ENCODE measurements around the gene MINDY4. TPM values are rescaled to one million over a fixed set of nuclear protein-coding genes. Genes with fewer than 3 reads are reported as not detected.
A peak's percentile ranks its signal among the peaks of the same experiment; 100 is the strongest.
"Not testable (repeated sequence)": the region's sequence is repeated elsewhere in the genome, so short reads cannot be mapped to it uniquely, and the experiment has no call there.

Gene MINDY4
- total RNA-seq, 1 donor from 2014 or later, result 0.40 TPM

DNA sequence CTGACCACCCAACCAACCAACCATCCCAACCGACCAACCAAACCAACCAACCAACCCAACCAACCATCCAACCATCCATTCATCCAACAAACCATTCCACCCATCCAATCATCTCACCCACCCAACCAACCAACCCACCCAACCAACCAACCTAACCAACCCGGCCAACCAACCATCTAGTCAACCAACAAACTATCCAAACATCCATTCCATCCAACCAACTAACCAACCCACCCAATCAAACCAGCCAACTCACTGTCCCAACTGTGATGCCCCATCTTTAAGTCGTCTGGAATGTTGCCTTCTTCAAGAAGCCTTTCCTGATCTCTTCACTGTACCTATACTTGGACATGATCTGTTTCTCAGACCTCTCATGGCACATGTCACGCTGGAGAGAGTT, 31.6 kb downstream of the MINDY4 start:
- DNase-seq (ENCODE audit: low read depth in 2 of 2), result no peak

DNA sequence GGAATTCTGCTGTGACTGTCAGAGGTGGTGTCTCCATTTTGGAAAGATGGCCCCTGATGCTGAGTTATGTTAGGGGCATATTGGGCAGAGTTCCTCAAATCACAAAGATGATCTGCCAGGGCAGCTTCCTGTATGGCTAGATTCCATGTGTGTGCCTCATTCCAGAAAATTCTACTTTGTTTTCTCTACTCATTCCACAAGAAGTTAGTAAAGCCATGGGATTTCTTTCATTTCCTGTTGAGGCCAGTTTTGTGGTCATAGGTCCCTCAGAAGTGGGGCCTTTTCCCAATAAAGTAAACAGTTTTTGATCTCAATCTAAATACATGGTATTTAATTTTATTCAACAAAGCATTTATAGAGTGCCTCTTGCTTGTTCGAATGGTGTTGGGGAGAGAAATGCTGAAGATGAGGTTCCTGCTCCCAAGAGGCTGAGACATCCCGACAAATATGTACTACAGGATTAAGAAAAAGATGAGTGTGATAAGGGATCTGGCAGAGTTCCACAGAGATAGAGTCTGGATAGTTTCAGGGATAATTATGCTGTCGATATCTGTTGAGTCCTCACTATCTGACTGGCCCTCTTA, 33.0 kb downstream of the MINDY4 start:
- peak; percentile 39 to 83 for DNase-seq (ENCODE audit: low read depth in 2 of 2)

GRCh38 chr7:30805081-30805691, 34.0 kb downstream of the MINDY4 start:
- DNase-seq (ENCODE audit: low read depth in 2 of 2), result no peak

- no peak for DNase-seq (ENCODE audit: low read depth in 2 of 2)
Observed at GRCh38 chr7:30805931-30806330, 34.7 kb downstream of the MINDY4 start.

GRCh38 chr7:30807477-30807876, 36.3 kb downstream of the MINDY4 start:
- not testable (repeated sequence) for DNase-seq (ENCODE audit: low read depth in 2 of 2)

DNA sequence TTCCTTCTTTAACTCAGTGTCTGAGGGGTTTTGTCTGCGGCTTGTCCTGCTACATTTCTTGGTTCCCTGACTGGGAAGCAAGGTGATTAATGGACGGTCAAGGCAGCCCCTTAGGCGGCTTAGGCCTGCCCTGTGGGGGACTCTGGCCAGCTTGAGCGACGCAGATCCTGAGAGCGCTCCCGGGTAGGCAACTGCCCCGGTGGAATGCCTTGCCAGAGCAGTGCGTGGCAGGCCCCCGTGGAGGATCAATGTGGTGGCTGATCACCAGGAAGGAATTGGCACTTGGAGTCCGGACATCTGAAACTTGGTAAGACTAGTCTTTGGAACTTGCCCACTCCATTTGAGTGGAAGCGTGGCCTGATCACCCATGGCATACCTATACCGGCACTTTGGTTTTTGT, 36.7 kb downstream of the MINDY4 start:
- DNase-seq (ENCODE audit: low read depth in 2 of 2), result not testable (repeated sequence)

GRCh38 chr7:30810986-30811385, 39.8 kb downstream of the MINDY4 start:
- DNase-seq (ENCODE audit: low read depth in 2 of 2), result no peak

GRCh38 chr7:30812676-30813075, 41.5 kb downstream of the MINDY4 start:
- DNase-seq (ENCODE audit: low read depth in 2 of 2), result no peak

DNA sequence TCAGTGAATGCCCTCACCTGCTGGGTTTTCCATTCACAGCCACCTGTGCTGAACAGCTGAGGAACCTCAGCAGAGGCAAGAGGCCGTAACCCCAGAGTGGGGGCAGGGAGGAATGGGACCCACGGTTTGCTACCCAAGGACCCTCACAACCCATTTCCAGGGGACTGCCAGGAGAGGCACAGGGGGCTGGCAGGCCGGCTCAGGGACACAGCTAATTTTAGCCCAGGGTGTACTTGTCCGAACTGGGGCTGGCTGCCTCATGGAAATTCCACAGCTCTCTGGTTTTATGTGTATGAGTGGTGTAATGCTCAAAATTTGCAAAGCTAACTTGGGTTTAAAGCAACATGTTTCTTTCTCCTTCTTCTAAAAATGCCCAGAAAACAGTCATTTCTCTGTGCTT, 42.2 kb downstream of the MINDY4 start:
- DNase-seq (ENCODE audit: low read depth in 2 of 2), result no peak

DNA sequence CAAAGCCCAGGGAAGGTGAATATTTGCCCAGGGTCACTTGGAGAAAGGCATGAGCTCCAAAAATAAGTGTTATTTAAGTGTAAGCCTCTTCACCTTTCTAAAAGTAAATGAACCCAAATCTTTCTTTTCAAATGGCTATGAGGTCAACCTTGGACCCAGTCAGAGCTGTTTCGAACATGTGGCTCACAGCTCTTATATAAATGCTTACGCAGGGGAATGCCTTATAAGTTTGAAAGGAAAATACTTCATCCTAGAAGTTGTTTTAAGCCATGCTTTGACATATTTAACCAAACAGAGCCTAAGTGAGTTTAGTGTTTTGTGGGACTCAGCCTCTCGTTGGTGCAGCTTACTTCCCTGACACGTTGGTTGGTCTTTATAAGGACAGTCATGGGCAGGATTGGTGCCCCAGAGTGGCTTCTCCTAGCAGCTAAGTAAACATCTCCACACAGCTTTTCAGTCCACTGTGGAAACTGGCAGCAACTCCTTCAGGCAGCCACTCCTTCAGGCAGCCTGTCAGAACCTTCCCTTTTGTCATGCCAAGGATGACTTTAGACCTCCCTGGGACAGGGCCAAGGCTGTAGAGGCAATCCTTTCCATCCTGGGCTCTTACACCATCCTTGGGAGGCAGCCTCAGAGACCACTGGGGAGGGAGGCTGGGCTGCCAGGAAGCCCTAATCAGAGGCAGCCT, 43.6 kb downstream of the MINDY4 start:
- DNase-seq (ENCODE audit: low read depth in 2 of 2), result no peak

- no peak for DNase-seq (ENCODE audit: low read depth in 2 of 2)
Observed at GRCh38 chr7:30815388-30815854, 44.2 kb downstream of the MINDY4 start.

DNA sequence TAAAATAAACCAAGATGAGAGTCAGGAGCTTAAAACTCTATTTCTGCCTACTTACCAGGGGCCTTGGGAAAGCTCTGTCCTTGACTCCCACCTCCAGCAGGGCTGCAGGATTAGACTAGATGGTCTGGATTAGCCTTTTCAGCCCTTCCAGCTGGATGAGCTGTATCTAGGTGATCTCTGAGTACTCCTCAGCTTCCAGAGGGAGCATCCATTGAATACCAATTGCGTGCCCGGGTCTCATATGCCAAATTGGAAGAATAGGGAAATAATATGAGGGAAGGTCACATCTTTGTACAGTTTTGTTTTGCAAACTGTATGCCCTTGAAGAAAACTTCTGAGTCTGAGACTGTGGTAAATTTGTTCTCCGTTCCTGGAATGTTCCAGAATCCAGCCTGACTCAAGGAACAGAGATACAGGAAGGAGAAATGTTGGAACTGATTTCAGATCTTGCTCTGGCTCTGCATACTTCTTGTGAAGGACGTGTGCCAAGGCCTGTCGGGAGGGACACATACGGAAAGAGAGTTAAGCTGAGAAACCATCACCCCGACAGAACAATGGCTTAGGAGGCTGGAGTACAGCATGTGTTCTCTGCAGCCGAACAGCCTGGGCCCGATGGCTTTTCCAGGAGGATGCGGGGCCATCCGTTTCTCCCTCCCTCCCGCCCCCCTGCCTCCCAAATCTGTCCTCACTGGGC, 44.9 kb downstream of the MINDY4 start:
- peak in 1 of 2 donors; percentile 40 for DNase-seq (ENCODE audit: low read depth in 2 of 2)

GRCh38 chr7:30816645-30817370, 45.6 kb downstream of the MINDY4 start:
- DNase-seq (ENCODE audit: low read depth in 2 of 2), result peak in 1 of 2 donors; percentile 32

DNA sequence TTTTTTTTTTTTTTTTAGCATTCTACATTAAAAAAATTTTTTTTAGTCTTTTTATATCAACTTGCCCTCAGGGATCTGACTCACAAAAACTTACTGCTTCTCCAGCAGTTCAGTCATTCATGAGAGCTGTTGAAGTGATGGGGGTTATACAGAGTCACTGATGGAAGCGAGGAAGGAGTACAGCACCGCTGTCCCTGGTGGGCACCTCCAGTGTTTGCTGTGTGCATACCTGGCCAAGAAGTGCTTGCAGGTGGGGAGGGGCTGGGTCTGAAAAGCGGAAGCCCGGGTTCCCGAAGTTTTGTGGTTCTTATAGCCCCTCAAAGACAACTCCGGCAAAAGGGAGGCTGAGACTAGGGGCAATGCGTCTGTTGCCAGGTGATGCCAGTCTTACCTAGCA, 46.2 kb downstream of the MINDY4 start:
- no peak for DNase-seq (ENCODE audit: low read depth in 2 of 2)

DNA sequence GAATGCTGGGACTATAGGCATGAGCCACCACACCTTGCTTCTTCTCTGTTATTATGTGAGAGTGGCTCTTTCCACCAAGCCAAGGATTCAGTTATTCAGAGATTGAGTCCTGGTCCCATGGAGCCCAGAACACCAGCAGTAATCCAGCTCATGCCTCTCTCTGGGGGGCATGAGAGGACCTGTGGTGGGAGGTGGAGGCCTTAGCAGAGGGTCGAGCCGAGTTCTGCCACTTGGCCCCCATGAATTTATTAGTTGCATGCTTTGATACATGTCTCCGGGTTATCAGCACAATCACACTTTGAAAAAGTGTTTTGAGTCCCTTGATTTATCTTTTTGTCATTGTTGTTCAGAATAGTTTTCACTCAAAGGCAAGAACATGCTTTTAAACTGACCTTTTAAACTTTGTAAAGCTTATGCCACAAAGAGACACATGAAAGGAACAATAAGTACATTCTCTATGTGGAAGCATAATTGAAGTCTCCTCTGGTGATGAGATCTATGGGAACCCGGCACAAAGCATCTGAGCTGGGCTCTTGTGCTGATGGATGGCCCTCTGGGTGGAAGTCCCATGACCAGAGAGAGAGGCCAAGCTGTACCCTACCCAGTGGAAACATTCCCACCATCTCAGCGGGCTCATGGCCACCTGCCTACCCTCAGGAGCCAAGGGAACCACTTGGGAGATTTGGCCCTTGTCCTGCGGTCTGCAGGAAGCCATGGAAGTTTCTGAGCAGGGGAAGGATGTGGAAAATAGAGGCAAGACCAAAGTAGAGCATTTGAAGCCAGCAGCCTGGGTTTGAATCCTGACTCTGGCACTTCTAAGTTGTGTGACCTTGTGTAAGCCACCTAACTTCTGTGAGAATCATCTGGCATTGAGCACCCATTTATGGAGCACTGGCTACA, 53.9 kb downstream of the MINDY4 start:
- DNase-seq (ENCODE audit: low read depth in 2 of 2), result no peak

DNA sequence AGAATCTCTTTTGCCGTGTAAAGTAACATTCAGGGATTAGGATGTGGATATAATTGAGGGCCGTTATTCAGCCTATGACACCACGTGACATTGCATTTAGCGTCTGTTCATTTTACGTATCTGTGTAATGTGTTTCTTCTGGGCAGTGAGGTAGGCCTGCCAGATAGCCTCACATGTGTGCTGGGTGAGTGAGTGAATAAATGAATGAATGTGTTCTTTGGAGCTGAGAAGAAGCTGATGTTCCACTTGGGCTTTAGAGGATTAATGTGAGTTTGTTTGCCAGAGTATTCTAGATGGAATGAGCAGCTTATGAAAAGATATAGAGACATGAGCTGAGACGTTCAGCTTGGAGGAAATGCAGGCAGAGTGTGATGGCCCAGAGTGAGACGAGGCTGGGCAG, 55.0 kb downstream of the MINDY4 start:
- no peak for DNase-seq (ENCODE audit: low read depth in 2 of 2)

GRCh38 chr7:30828591-30828990, 57.4 kb downstream of the MINDY4 start:
- DNase-seq (ENCODE audit: low read depth in 2 of 2), result no peak

DNA sequence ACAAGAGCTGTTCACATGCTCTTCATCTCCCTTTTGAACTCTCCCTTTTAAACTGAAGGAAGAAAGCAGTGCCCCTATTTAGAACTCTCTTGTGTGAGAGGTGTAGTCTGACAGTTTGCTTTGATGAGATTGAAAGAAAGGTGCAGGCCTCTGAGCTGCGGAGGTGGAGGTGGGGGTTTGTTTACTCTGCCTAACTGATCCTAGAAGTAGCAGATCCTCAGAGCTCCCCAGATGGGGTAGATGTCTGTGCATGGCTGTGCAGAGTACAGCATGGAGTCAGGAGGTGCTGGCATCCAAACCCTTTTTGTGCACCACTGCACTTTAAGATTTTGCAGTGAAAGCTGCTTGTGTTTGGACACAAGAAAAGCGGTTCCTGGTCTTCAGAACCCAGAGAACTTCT, 58.3 kb downstream of the MINDY4 start:
- no peak for DNase-seq (ENCODE audit: low read depth in 2 of 2)

- DNase-seq (ENCODE audit: low read depth in 2 of 2), result no peak
Observed at GRCh38 chr7:30831227-30831626, 60.0 kb downstream of the MINDY4 start.

GRCh38 chr7:30831936-30832335, 60.7 kb downstream of the MINDY4 start:
- DNase-seq (ENCODE audit: low read depth in 2 of 2), result no peak

Measured in lung microvascular endothelial cell (primary cell).